ENCODE results near the gene PEF1. TPM values are rescaled to one million over a fixed set of nuclear protein-coding genes. Genes with fewer than 3 reads are reported as not detected.

Gene PEF1
- polyA plus RNA-seq, 3 donors, result 36.6 to 81.7 (median 70.7) TPM

- no peak overlapping the region for H3K27ac Mint-ChIP-seq
- Histone ChIP-seq H3K27me3 (ENCODE audit: control insufficient read depth in 2 of 2, insufficient read depth in 2 of 2, low read length in 2 of 2) (no peaks in the 10 kb centered on the region), H4K20me1 (ENCODE audit: insufficient read depth, low read length) (no peaks in the 10 kb centered on the region), H3K9me3 (replicated peaks in 1 of 2; ENCODE audit: control insufficient read depth in 1 of 2, insufficient read depth in 1 of 2, low read length in 2 of 2) (no peaks in the 10 kb centered on the region), H3K36me3 (replicated peaks in 1 of 2; ENCODE audit: control insufficient read depth in 1 of 2, insufficient read depth in 2 of 2, low read length in 2 of 2) (no peaks in the 10 kb centered on the region), H3K4me3 (replicated peaks in 1 of 3; ENCODE audit: low read depth in 2 of 3, low read length in 3 of 3) (no peak overlapping the region), H2AFZ (ENCODE audit: insufficient read depth, low read depth, low read length, poor library complexity, severe bottlenecking) (no peak overlapping the region), H3K79me2 (ENCODE audit: insufficient read depth, low read length) (no peaks in the 10 kb centered on the region), H3K4me1 (ENCODE audit: control insufficient read depth in 1 of 2, insufficient read depth in 2 of 2, low read length in 2 of 2) (peaks cover 17 to 23% of the 10 kb centered on the region in 2 donors), H3K9ac (ENCODE audit: insufficient read depth, low read length, poor library complexity, severe bottlenecking) (no peak overlapping the region), H3K27ac (ENCODE audit: low read depth in 1 of 2, low read length in 2 of 2) (no peak overlapping the region), H3K4me2 (replicated peaks; ENCODE audit: extremely low read depth, low read length, poor library complexity, severe bottlenecking) (no peak overlapping the region)
- no CpG with 5 or more reads among the region's 3 CpGs for WGBS (ENCODE audit: insufficient coverage)
- peaks cover 4 to 7% (median 5%) of the 10 kb centered on the region in 3 donors for H3K27me3 Mint-ChIP-seq (ENCODE audit: low read depth in 3 of 3)
- H3K36me3 Mint-ChIP-seq, result no peaks in the 10 kb centered on the region
- H3K4me1 Mint-ChIP-seq, result peaks cover 21% of the 10 kb centered on the region
- no peak overlapping the region for H3K4me3 Mint-ChIP-seq
- no peak for DNase-seq
- TF ChIP-seq CTCF (IDR thresholded peaks at IDR 0.05), result no peak
- intact Hi-C loops (cut with micrococcal nuclease), result loop anchor here (5.0 to 10.0 kb wide), 2 partner anchors 402 to 405 kb away; no protein-coding TSS in a partner anchor
- peaks cover 0 to 3% (median 0%) of the 10 kb centered on the region in 7 donors for H3K9me3 Mint-ChIP-seq
Measured at GRCh38 chr1:31659889-31660288, 15.2 kb upstream of the PEF1 start.

- Mint-ChIP-seq H3K27ac (peak overlapping the region in 1 of 7 donors; percentile 33), H3K9me3 (peaks cover 0 to 3% (median 0%) of the 10 kb centered on the region in 7 donors), H3K27me3 (ENCODE audit: low read depth in 3 of 3) (peaks cover 3 to 7% (median 5%) of the 10 kb centered on the region in 3 donors)
Measured at GRCh38 chr1:31658721-31659120, 14.0 kb upstream of the PEF1 start.

More at GRCh38 chr1:31658721-31659120, 14.0 kb upstream of the PEF1 start:
- no peak overlapping the region for H3K27ac ChIP-seq (ENCODE audit: low read depth in 1 of 2, low read length in 2 of 2)
- no peaks in the 10 kb centered on the region for H3K9me3 ChIP-seq (replicated peaks in 1 of 2; ENCODE audit: control insufficient read depth in 1 of 2, insufficient read depth in 1 of 2, low read length in 2 of 2)
- H2AFZ ChIP-seq (ENCODE audit: insufficient read depth, low read depth, low read length, poor library complexity, severe bottlenecking), result peak overlapping the region; percentile 38
- WGBS (ENCODE audit: insufficient coverage), result 92% methylated on average over 2 of the region's 3 CpGs
- H3K79me2 ChIP-seq (ENCODE audit: insufficient read depth, low read length), result no peaks in the 10 kb centered on the region
- H3K4me2 ChIP-seq (replicated peaks; ENCODE audit: extremely low read depth, low read length, poor library complexity, severe bottlenecking), result no peak overlapping the region
- no peaks in the 10 kb centered on the region for H3K36me3 Mint-ChIP-seq
- H3K4me1 Mint-ChIP-seq, result peaks cover 21% of the 10 kb centered on the region
- DNase-seq, result no peak
- H3K27me3 ChIP-seq (ENCODE audit: control insufficient read depth in 2 of 2, insufficient read depth in 2 of 2, low read length in 2 of 2), result no peaks in the 10 kb centered on the region
- H4K20me1 ChIP-seq (ENCODE audit: insufficient read depth, low read length), result no peaks in the 10 kb centered on the region
- TF ChIP-seq CTCF (IDR thresholded peaks at IDR 0.05), result no peak
- H3K4me1 ChIP-seq (ENCODE audit: control insufficient read depth in 1 of 2, insufficient read depth in 2 of 2, low read length in 2 of 2), result peaks cover 17 to 23% of the 10 kb centered on the region in 2 donors
- H3K4me3 Mint-ChIP-seq, result no peak overlapping the region
- no peaks in the 10 kb centered on the region for H3K36me3 ChIP-seq (replicated peaks in 1 of 2; ENCODE audit: control insufficient read depth in 1 of 2, insufficient read depth in 2 of 2, low read length in 2 of 2)
- peak overlapping the region; percentile 18 for H3K9ac ChIP-seq (ENCODE audit: insufficient read depth, low read length, poor library complexity, severe bottlenecking)
- H3K4me3 ChIP-seq (replicated peaks in 1 of 3; ENCODE audit: low read depth in 2 of 3, low read length in 3 of 3), result no peak overlapping the region
- intact Hi-C loops (cut with micrococcal nuclease), result no loop called here
